ENCODE measurements around the gene ARID3A.

DNA sequence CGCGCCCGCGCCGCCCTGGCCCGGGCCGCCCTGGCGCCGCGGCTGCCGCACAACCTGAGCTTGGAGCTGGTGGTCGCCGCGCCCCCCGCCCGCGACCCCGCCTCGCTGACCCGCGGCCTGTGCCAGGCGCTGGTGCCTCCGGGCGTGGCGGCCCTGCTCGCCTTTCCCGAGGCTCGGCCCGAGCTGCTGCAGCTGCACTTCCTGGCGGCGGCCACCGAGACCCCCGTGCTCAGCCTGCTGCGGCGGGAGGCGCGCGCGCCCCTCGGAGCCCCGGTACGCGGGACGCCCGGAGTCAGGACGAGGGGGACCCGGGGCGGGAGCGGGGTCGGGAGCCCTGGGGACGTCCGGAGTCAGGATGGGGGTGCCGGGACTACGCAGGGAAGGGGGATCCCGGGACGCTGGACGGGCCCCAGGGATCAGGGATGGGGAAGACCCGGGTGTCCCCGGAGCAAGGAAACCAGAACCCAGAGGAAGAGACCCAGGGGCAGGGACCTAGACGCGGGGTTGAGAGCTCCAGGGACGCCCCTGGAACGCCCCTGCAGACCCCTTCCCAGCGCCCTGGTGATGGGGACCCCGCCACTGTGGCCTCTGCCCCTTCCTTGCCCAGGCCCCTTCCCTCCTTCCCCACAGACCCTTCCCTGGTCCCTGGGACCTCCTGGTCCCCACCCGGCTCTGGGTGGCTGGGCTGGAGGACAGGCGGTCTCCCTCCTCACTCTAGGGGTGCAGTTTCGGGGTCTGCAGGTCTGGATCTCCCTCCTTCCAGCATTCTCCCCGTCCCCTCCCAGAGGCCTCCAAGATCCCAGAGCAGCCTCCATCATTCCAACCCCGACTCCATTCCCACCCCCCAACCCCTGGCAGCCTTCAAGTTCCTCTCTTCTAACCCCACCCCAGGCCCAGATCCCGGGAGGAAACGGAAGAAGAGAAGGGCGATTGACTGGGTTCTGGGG, 75.0 kb downstream of the ARID3A start:
- TF ChIP-seq, protein P1, sequence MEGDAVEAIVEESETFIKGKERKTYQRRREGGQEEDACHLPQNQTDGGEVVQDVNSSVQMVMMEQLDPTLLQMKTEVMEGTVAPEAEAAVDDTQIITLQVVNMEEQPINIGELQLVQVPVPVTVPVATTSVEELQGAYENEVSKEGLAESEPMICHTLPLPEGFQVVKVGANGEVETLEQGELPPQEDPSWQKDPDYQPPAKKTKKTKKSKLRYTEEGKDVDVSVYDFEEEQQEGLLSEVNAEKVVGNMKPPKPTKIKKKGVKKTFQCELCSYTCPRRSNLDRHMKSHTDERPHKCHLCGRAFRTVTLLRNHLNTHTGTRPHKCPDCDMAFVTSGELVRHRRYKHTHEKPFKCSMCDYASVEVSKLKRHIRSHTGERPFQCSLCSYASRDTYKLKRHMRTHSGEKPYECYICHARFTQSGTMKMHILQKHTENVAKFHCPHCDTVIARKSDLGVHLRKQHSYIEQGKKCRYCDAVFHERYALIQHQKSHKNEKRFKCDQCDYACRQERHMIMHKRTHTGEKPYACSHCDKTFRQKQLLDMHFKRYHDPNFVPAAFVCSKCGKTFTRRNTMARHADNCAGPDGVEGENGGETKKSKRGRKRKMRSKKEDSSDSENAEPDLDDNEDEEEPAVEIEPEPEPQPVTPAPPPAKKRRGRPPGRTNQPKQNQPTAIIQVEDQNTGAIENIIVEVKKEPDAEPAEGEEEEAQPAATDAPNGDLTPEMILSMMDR (IDR thresholded peaks at IDR 0.05; ENCODE audit: extremely low read depth in 1 of 2, insufficient read depth in 1 of 2, low read depth in 1 of 2, low read length in 2 of 2): no peak
- TF ChIP-seq EZH2 (IDR thresholded peaks at IDR 0.05; ENCODE audit: borderline replicate concordance, low read depth, low read length, severe bottlenecking) (peak; percentile 55), POLR2A (IDR thresholded peaks at IDR 0.05; ENCODE audit: low read depth, low read length) (no peak), GATA2 (IDR thresholded peaks at IDR 0.05; ENCODE audit: insufficient read depth, insufficient read length, low read depth, low read length) (no peak), MYC (IDR thresholded peaks at IDR 0.05; ENCODE audit: low read depth, low read length) (no peak), JUN (IDR thresholded peaks at IDR 0.05; ENCODE audit: borderline replicate concordance, insufficient read depth, insufficient read length, low read depth) (no peak)
- TF ChIP-seq, protein P2, sequence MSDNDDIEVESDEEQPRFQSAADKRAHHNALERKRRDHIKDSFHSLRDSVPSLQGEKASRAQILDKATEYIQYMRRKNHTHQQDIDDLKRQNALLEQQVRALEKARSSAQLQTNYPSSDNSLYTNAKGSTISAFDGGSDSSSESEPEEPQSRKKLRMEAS (IDR thresholded peaks at IDR 0.05; ENCODE audit: insufficient read depth, insufficient read length): no peak
